ENCODE results near the gene MAP2K3. TPM values are rescaled to one million over a fixed set of nuclear protein-coding genes. Genes with fewer than 3 reads are reported as not detected.

Gene MAP2K3
- total RNA-seq, 1 donor from 2014 or later, result 57.8 TPM

GRCh38 chr17:21252796-21253645 is 31.5 kb upstream of the MAP2K3 start, which contains the start of gene NATD1:
NATD1 (minus strand) TSS chr17:21253410; CDS start chr17:21253264, 146 bp downstream.
- intact Hi-C loops (cut with micrococcal nuclease), result loop anchor here (1.0 to 2.0 kb wide), 4 partner anchors 22 to 210 kb away; partner anchors contain the start of genes MAP2K3, TMEM11 and USP22

- intact Hi-C loops (cut with micrococcal nuclease), result loop anchor here (1.0 to 2.0 kb wide), 4 partner anchors 21 to 211 kb away; partner anchors contain the start of genes MAP2K3, TMEM11 and USP22
These were observed 30.7 kb upstream of the MAP2K3 start for GRCh38 chr17:21253646-21254441.

GRCh38 chr17:21258593-21258992 is 25.9 kb upstream of the MAP2K3 start:
- intact Hi-C loops (cut with micrococcal nuclease), result no loop called here

- intact Hi-C loops (cut with micrococcal nuclease), result no loop called here
These were observed 22.1 kb upstream of the MAP2K3 start for GRCh38 chr17:21262259-21262993.

- intact Hi-C loops (cut with micrococcal nuclease), result no loop called here
These were observed 21.1 kb upstream of the MAP2K3 start for GRCh38 chr17:21263376-21263775.

GRCh38 chr17:21268596-21269188 is 15.8 kb upstream of the MAP2K3 start:
- intact Hi-C loops (cut with micrococcal nuclease), result no loop called here

GRCh38 chr17:21269394-21269793 is 15.1 kb upstream of the MAP2K3 start:
- intact Hi-C loops (cut with micrococcal nuclease), result no loop called here

GRCh38 chr17:21271454-21272183 is 12.9 kb upstream of the MAP2K3 start:
- intact Hi-C loops (cut with micrococcal nuclease), result no loop called here

GRCh38 chr17:21272250-21272649 is 12.3 kb upstream of the MAP2K3 start:
- intact Hi-C loops (cut with micrococcal nuclease), result no loop called here

- intact Hi-C loops (cut with micrococcal nuclease), result no loop called here
These were observed 11.4 kb upstream of the MAP2K3 start for GRCh38 chr17:21272881-21273792.

GRCh38 chr17:21275047-21275578 is 9.4 kb upstream of the MAP2K3 start:
- intact Hi-C loops (cut with micrococcal nuclease), result loop anchor here (2.0 kb wide), 1 partner anchor 22 kb away; the partner anchor contains the start of gene NATD1

- intact Hi-C loops (cut with micrococcal nuclease), result loop anchor here (1.0 to 2.0 kb wide), 2 partner anchors 9 to 23 kb away; partner anchors contain the start of genes MAP2K3 and NATD1
These were observed 8.8 kb upstream of the MAP2K3 start for GRCh38 chr17:21275579-21276263.

- intact Hi-C loops (cut with micrococcal nuclease), result loop anchor here (1.0 kb wide), 1 partner anchor 8 kb away; the partner anchor contains the start of gene MAP2K3
These were observed 8.3 kb upstream of the MAP2K3 start for GRCh38 chr17:21276264-21276588.

GRCh38 chr17:21277332-21277731 is 7.2 kb upstream of the MAP2K3 start:
- intact Hi-C loops (cut with micrococcal nuclease), result no loop called here

- intact Hi-C loops (cut with micrococcal nuclease), result no loop called here
These were observed 5.9 kb upstream of the MAP2K3 start for GRCh38 chr17:21278450-21279197.

- intact Hi-C loops (cut with micrococcal nuclease), result no loop called here
These were observed 5.3 kb upstream of the MAP2K3 start for GRCh38 chr17:21279198-21279535.

- intact Hi-C loops (cut with micrococcal nuclease), result no loop called here
These were observed 4.9 kb upstream of the MAP2K3 start for GRCh38 chr17:21279582-21279981.
